Thyroid gland (tissue), 4 donors: Measurements from ENCODE around the gene AP2A2. TPM values are rescaled to one million over a fixed set of nuclear protein-coding genes. Genes with fewer than 3 reads are reported as not detected.

Experiments used
- DNase-seq, 2 donors: peaks; one replicate each; pipeline ENCODE4 v3.0.0-alpha.2; 2019
- H3K27ac ChIP-seq, 3 donors: fragments of 200-600 bp; sonication (generic); 1 replicate in 2 of 3; 2 replicates in 1 of 3; pipeline ENCODE4 v1.5.1; 2016 to 2019; ENCODE audit warnings: mild to moderate bottlenecking in 1 of 3, moderate library complexity in 1 of 3
- H3K27me3 ChIP-seq: fragments of 200-600 bp; sonication (generic); one replicate; pipeline ENCODE4 v1.5.1; 2019
- H3K36me3 ChIP-seq, 2 donors: fragments of 200-600 bp; sonication (generic); one replicate each; pipeline ENCODE4 v1.5.1; 2016 to 2019
- H3K4me1 ChIP-seq, 2 donors: fragments of 200-600 bp; sonication (generic); one replicate each; pipeline ENCODE4 v1.5.1; 2017 to 2019
- H3K4me3 ChIP-seq, 3 donors: fragments of 200-600 bp; sonication (generic); replicated peaks in 1 of 3; 1 replicate in 2 of 3; 2 replicates in 1 of 3; pipeline ENCODE4 v1.5.1; 2016; ENCODE audit warnings: mild to moderate bottlenecking in 1 of 3
- H3K9me3 ChIP-seq: fragments of 200-600 bp; sonication (generic); one replicate; pipeline ENCODE4 v1.5.1; 2017
- CTCF ChIP-seq, 6 experiments: fragments of 200-600 bp in 3 of 6; fragments of 450-650 bp in 3 of 6; sonication (generic) in 3 of 6; IDR thresholded peaks; one replicate each; pipeline ENCODE4 v1.5.1; 2016 to 2019; ENCODE audit warnings: antibody characterized with exemption in 6 of 6, mild to moderate bottlenecking in 2 of 6, inconsistent platforms in 1 of 6, moderate library complexity in 1 of 6
- POLR2A ChIP-seq, 2 donors: fragments of 450-650 bp; IDR thresholded peaks; one replicate each; pipeline ENCODE4 v1.6.1; 2017; ENCODE audit warnings: antibody characterized with exemption in 2 of 2, mild to moderate bottlenecking in 2 of 2, moderate library complexity in 1 of 2
- WGBS, 2 donors: methylation state at CpG; one replicate each; pipeline ENCODE4 v1.1.5; 2017; 5-methylcytosine and 5-hydroxymethylcytosine counted together
- intact Hi-C: fragments of 100-400 bp; cut with DNase I; formaldehyde crosslinking; loops from one replicate; pipeline ENCODE4 v1.15.1; 2023
- total RNA-seq, 4 donors: library from RNA; depleted of rRNA; stranded (reverse); fragments of >200 nt; gene quantifications; one replicate each; pipeline ENCODE4 v1.2.3, GENCODE V29; 2016

The AP2A2 gene
- total RNA-seq, 4 donors from 2014 or later = 37.2 to 67.3 (median 54.1) TPM

- WGBS, 2 donors = 75% methylated on average over 9 of the region's 16 CpGs; no CpG with 5 or more reads in 1 of the 2 donors
- Histone ChIP-seq H3K36me3 (no peaks in the 10 kb centered on the region), H3K27me3 (no peaks in the 10 kb centered on the region), H3K9me3 (no peaks in the 10 kb centered on the region), H3K27ac (no peak overlapping the region), H3K4me3 (no peak overlapping the region), H3K4me1 (no peaks in the 10 kb centered on the region)
- no peak for DNase-seq
- intact Hi-C loops = no loop called here
- TF ChIP-seq CTCF (IDR thresholded peaks at IDR 0.05) = no peak
- TF ChIP-seq POLR2A (IDR thresholded peaks at IDR 0.05) = no peak
Measured at GRCh38 chr11:1030086-1030485, 104.4 kb downstream of the AP2A2 start.

- H3K27me3 ChIP-seq = no peaks in the 10 kb centered on the region
- no peak overlapping the region for H3K27ac ChIP-seq
- intact Hi-C loops = no loop called here
- no peak for TF ChIP-seq CTCF (IDR thresholded peaks at IDR 0.05)
- no peak for TF ChIP-seq POLR2A (IDR thresholded peaks at IDR 0.05)
- no peaks in the 10 kb centered on the region for H3K9me3 ChIP-seq
- no peak overlapping the region for H3K4me3 ChIP-seq
- H3K4me1 ChIP-seq = no peaks in the 10 kb centered on the region
- no peak for DNase-seq
- no peaks in the 10 kb centered on the region for H3K36me3 ChIP-seq
- WGBS, 2 donors = no CpG with 5 or more reads among the region's 20 CpGs
Measured at GRCh38 chr11:1030556-1030955, 104.9 kb downstream of the AP2A2 start.

- H3K36me3 ChIP-seq = no peaks in the 10 kb centered on the region
- WGBS, 2 donors = 86 to 89% methylated on average over 23 of the region's 30 CpGs
- DNase-seq = no peak
- no peak overlapping the region for H3K27ac ChIP-seq
- no peaks in the 10 kb centered on the region for H3K4me1 ChIP-seq
- TF ChIP-seq POLR2A (IDR thresholded peaks at IDR 0.05) (no peak), CTCF (IDR thresholded peaks at IDR 0.05) (no peak)
- no peak overlapping the region for H3K4me3 ChIP-seq
- no peaks in the 10 kb centered on the region for H3K27me3 ChIP-seq
- intact Hi-C loops = no loop called here
- no peaks in the 10 kb centered on the region for H3K9me3 ChIP-seq
Measured at GRCh38 chr11:1031121-1031899, 105.6 kb downstream of the AP2A2 start.

- no peak overlapping the region for H3K4me3 ChIP-seq
- DNase-seq = no peak
- H3K4me1 ChIP-seq = no peaks in the 10 kb centered on the region
- intact Hi-C loops = no loop called here
- H3K9me3 ChIP-seq = no peaks in the 10 kb centered on the region
- 96 to 97% methylated on average over 12 of the region's 12 CpGs for WGBS, 2 donors
- no peak overlapping the region for H3K27ac ChIP-seq
- TF ChIP-seq CTCF (IDR thresholded peaks at IDR 0.05) (no peak), POLR2A (IDR thresholded peaks at IDR 0.05) (no peak)
- H3K27me3 ChIP-seq = no peaks in the 10 kb centered on the region
- H3K36me3 ChIP-seq = no peaks in the 10 kb centered on the region
Measured at GRCh38 chr11:1032310-1032891, 106.7 kb downstream of the AP2A2 start.
